ENCODE data around the gene KIF16B.
"Not testable (repeated sequence)": the region's sequence is repeated elsewhere in the genome, so short reads cannot be mapped to it uniquely, and the experiment has no call there.

Gene KIF16B

GRCh38 chr20:16573001-16573965 lies at the start of gene KIF16B:
Gene KIF16B, minus strand, starts transcription at chr20:16573448. Its CDS starts 173 bp downstream, at chr20:16573275.
- peak; percentile 34 for DNase-seq

- DNase-seq: no peak
Observed at GRCh38 chr20:16622501-16622900, 49.3 kb upstream of the KIF16B start.

- DNase-seq: no peak
Observed at GRCh38 chr20:16621435-16622141, 48.3 kb upstream of the KIF16B start.

DNA sequence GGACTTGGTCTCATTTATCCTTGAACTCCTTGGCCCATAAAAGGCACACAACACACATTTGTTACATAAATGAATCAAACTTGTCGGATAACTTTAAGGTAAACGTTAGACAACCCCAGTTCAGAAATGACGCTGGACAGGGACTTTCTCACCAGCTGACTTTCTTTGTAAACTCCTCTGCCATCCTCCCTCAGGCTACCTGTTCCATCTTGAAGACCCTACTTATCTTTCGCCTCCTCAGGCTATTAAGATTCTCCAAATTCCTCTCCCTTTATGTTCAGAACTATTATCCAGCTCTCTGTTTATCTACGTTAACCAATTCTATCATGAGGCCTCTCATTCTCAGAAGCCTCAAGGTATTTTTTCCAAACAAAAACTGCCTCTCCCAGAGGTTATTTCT lies 47.7 kb upstream of the KIF16B start:
- DNase-seq: no peak

DNA sequence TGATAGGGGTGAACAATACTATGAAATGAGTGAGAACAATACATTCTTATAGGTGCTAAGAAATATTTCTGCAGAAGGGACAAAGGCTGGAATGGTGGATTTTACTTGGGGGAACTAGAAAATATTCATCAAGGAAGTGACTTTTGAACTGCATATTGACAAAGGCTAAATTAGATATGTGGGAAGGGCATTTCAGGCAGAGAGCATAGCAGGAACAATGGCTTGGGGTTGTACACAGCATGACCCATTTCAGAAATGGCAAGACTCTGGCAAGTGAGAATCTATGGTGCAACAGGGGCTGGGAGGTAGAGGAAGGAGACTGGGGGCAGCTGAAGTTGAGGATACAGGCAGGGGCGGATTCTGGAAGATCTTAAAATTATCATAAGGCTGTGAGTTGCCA lies 46.7 kb upstream of the KIF16B start:
- DNase-seq: no peak

DNA sequence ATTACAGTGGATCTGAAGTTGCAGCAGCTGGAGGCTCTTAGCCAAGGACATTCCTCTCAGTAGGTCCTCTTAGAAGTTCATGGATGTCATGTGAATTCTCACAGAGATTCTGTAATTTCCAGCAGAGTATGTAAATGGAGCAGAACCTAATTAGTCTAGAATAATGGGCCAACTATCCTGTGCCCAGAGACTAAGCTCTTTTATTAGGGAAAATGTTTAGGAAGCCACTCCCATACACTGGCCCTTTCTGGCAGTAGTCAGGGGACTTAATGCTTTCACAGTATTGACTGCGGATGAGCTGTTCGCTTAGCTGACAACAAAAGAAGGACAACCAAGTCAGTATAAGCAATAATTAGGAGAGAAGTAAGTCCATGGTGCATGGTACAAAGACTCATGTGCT lies 43.8 kb upstream of the KIF16B start:
- DNase-seq: no peak

DNA sequence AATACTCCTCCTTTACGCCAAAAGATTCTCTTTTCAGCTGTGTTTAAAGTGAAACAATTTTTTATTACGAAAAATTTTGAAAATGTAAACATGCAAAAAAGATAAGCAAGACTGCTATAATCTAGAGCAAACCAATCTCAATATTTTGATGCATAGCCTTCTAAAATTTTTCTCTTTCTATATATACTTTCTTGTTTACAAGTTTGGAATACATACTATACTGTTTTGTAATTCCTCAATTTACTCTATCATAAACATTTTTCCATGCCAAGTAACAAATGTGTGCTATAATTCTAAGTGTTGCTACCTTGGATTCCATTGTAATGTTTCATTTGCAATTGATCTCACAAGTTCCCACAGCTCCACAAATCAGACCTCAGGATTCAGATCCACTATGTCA lies 43.1 kb upstream of the KIF16B start:
- no peak for DNase-seq

GRCh38 chr20:16615199-16615598 lies 42.0 kb upstream of the KIF16B start:
- DNase-seq: no peak

GRCh38 chr20:16613954-16614353 lies 40.7 kb upstream of the KIF16B start:
- DNase-seq: no peak

- DNase-seq: no peak
Observed at GRCh38 chr20:16612706-16613105, 39.5 kb upstream of the KIF16B start.

DNA sequence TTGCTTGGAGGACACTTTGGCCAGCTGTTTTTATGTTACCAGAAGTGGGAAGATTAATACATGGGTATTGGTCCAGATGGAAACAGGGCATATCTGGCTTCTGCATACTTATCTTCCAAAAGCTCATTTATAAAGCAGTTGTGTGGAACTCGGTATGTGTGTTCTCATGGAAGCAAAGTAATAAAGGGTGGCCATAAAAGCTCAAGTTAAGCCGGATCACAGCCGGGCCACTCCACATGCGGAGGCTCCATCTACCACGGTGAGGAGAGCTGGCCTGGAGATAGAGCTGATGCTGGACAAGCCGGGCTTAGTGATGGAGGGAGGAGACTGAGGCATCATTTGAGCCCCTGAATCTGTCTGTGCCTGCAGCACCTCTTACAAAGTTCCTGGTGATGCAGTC lies 38.6 kb upstream of the KIF16B start:
- DNase-seq: no peak

DNA sequence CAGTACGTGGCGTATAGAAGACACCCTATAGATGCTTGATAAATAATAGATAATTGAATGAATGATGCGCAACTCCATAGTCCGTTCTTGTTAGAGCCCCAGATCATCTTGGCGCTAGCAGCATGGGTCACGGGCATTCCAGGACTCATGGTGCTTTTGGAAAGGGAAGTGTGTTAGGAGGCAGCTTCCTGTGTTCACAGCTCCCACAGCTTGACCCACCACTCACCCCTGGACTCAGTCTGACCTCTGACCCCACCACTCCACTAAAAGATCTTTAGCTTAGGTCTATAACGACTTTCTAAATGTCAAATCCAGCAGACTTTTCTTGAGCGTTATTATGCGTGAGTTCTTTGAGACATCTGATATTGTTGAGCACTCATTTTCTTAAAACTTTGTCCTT lies 35.8 kb upstream of the KIF16B start:
- DNase-seq: no peak

DNA sequence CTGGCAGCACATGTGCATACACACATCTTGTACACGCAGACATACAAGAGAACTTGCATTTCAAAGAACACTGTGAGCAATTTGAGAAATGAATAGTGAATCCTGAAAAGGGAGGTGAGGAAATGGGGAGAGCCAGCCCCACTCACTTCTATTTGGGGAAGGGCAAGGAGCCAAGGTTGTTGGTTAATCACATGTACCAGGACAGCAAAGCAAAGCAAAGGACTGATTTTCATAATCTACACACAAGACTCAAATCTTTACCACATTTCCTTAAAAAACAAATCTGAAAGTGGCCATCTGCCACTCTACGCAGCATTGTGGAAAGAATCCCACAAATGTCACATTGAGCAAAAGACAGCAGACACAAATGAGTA lies 35.0 kb upstream of the KIF16B start:
- DNase-seq: no peak

- DNase-seq: no peak
Observed at GRCh38 chr20:16607364-16608276, 34.4 kb upstream of the KIF16B start.

DNA sequence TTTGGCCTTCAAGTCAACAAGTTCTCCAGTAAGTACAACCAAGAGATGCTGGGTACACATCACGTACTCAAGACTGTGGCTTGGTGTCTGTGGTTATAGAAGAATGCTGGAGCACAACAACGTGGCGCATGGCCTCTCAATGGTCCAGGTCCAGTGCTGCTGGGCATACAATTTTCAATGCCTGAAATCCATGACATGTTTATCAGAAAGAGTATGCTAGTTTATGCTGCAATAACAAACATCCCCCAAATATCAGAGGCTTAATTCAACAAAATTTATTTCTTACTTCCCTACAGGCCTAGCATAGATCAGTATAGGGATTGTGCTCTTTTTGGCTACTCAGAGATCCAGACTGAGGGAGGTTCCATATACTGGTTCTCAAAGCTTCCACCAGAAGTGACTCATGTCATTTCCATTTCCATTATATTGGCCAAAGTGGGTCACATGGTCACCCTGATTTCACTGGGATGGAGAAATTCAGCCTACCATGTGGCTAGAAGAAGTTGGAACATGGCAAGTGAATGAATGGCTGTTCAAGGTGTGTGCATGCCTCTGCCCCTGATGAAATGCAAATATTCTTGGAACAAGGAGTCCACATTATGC lies 33.3 kb upstream of the KIF16B start:
- no peak for DNase-seq

DNA sequence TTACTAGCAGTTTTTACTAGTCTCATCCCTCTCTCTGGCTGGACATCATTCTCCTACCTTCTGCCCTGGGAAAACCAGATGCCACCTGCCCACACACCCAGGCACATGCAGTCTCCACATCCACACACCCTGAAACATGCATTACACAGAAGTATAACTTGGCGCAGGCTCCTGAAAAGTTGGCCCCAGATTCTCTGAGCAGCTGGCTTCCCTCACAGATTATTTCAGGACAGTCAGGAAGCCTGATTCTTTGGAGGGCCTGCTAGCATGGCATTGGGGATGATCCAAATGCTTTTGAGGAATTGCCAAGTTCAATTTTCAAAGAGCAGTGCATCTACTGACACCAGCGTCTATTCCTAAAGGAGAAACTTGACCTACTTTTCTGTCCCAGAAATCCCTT lies 27.8 kb upstream of the KIF16B start:
- DNase-seq: no peak

DNA sequence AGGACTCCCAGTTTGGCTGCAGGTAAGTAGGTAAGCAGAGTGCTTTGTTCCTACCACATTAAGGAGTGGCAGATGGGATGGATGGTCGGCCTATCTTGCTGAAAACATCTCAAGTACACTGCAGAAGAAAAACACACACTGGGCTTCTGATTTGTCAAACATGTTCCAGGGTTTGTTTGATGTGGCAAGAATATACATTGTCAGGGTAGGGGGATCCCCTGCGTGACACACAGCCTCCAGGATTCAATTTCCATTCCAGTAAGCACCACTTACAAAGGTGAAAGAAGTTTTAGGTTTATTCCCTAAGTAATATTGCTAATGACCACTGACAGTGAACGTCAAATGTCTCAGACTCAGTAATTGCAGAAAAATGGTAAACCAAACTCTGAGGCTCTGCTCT lies 26.0 kb upstream of the KIF16B start:
- DNase-seq: no peak

DNA sequence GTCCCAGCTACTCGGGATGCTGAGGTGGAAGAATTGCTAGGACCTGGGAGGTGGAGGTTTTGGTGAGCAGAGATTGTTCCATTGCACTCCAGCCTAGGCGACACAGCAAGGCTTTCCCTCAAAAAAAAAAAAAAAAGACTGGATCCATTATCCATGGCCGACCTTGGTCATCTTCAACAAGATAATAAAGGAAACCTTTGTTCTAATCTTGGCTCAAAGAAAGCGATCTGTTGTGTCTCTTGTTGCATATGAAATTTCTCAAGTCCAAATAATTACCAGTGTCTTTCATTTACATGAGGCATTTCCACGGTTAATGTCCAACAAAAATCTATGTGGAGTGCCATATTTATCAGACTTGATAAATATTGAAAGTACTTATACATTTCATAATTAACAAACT lies 23.7 kb upstream of the KIF16B start:
- no peak for DNase-seq

- not testable (repeated sequence) for DNase-seq
Observed at GRCh38 chr20:16596404-16596803, 23.2 kb upstream of the KIF16B start.

DNA sequence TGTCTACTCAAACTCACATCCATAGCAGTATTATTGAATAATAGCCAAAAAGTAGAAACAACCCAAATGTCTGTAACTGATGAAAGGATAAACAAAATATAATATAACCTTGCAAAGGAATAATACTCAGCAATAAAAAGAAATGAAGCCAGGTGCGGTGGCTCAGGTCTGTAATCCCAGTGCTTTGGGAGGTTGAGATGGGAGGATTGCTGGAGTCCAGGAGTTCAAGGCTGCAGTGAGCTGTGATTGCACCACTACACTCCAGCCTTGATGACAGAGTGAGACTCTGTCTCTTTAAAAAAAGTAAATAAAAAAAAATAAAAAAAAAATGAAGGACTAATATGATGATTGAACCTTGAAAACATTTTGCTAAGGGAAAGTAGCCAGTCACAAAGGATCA lies 22.1 kb upstream of the KIF16B start:
- no peak for DNase-seq

DNA sequence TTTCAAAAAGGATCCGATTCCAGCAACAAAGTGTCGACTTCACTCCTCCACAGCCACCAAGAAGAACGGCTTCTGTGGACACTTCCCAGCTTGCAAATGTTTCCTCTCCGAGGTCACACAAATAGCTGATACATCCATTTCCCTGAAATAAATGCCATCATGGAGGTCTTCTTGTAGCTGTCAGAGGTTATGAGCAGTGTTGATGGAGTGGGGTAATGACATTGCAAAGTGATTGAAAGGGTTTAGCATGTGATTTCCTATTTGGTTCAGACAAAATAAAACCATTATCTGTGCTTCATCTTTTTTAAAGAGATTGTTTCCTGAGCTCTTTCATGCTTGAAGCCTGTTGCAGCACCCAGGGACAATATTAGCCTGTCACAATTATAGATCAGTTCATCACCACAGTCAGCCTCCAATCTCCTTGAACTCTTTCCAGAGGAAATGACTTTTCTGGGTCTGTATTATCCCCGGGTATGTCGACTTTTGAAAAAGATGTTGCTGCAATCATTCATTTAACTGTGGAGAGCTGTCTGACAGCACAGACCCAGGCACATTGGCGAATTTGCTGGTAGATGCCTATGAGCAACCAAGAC lies 16.9 kb upstream of the KIF16B start:
- DNase-seq: no peak

- no peak for DNase-seq
Observed at GRCh38 chr20:16589623-16590022, 16.4 kb upstream of the KIF16B start.
